Pons (tissue), 1 donor: Measurements from ENCODE around the gene TOR1AIP1.
"Not testable (repeated sequence)": the region's sequence is repeated elsewhere in the genome, so short reads cannot be mapped to it uniquely, and the experiment has no call there.

Experiments used
- DNase-seq: peaks from one replicate; pipeline ENCODE4 v3.0.0-alpha.2; 2016; ENCODE audit warnings: low spot score

The TOR1AIP1 gene

DNA sequence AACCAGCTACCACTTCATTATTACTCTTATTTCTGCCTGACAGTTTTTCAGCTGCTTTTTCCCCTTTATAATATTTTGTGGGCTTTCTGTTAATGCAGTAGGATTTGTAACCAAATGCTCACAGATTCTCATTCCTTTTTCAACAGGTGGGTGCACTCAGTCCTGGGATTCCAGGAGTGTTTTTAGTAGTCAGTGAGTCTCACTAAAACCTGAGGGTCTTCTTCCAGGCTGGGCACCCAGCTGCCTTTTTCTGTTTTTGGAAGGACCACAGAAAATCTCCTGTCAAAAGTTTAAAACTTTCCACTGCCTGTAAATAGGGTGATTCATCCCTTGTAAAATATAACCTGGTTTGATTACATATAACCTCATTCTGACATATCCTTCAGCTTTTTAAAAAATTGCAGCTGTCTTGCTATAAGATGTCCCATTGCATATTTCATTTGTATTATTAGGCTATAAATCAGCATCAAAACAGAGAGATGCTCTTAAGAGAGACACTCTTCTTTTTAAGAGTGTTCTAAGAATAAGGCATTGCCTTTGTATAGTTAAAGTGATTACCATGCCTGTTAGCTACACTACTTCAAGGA lies 55.7 kb downstream of the TOR1AIP1 start:
- DNase-seq: no peak

DNA sequence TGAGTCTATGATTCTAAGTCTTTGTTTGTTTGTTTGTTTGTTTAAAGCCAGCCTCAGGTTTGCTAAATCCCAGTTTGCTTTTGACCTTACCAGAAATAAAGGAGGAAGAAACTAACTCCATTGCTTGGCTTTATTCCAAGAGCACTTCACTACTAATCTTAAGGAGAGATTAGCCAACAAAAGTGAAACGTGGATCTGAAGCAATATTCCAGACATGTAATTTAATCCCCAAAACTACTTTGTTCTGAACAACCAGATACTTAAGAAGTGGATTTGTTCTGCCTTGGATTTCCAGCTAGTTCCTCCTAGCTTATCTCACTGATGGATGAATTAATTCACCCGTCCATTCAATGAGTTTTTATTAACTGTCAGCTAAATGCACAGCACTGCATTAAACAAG lies 56.7 kb downstream of the TOR1AIP1 start:
- DNase-seq: no peak

DNA sequence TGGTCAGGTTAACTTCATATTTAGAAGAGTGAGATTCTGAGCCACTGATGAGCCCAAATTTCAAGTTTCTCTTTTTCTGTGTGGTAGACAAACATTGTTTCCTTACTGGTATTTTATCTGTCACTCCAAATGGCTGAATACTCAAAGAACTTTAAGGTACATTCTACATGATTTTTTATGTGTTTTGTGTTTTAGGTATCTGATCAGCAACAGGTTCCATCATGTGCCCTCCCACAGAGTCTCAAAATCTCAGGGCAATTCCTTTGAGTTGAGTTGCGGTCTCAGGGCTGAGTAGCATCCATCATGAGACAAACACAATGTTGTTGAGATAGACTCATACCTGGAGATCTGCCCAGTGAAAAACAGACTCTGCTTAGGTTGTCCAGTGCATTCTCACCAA lies 57.9 kb downstream of the TOR1AIP1 start:
- no peak for DNase-seq

DNA sequence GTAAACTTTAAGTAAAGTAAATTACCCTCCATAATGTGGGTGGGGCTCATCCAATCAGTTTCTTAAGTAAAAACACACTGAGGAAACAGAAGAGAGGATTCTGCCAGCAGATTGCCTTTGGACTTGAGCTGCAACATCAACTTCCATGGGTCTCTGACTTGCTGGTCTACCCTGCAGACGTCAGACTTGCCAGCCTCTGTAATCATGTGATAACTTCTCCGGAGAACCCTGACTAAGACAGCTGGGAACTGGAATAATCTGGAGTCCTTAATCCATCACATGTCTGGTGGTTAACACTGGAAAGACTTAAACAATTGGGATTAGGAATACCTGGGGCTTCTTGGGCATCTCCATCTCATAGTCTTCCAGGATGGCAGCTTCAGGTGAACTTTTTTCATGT lies 59.4 kb downstream of the TOR1AIP1 start:
- no peak for DNase-seq

DNA sequence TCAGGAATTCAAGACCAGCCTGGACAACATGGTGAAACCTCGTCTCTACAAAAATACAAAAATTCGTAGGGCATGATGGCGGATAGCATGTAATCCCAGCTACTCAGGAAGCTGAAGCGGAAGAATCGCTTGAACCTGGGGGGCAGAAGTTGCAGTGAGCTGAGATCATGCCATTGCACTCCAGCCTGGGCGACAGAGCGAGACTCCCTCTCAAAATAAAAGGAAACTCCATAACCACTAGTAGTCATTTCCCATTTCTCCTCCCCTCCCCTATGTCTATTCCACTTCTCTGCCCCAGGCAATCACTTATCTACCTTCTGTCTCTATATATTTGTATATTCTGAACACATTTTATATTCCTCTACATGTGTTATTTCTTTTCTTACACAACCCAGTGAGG lies 68.6 kb downstream of the TOR1AIP1 start:
- no peak for DNase-seq

DNA sequence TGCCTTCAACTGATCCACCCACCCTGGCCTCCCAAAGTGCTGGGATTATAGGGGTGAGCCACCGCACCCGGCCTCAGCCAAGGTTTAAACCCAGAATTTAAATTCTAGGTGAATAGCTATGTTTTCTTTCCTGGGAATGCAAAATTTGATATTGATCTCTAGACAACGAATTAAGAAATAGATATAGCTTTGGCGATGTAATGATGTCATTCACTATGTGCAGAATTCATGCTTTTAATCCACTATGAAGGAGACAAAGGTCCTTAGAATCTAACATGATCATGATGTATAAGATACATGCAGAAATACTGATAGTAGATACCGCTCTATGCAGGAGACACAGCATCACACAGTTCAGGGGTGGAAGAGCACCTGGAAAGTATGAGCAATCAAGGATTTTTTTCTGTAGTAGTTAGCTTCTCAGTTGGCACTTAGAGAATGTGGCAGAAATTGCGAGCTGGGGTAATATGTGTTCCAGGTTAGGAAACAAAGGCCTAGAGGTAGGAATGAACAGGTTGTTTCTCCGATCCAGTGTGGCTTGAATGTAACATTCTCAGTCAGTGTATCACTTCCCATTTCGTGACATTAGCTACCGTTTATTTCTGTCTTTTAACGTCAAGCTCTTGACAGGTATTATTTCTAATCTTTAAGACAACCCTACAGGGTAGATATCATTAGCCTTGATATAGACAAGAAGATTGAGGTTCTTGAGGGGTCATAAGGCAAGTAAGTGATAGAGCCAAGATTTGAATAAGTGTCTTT lies 69.5 kb downstream of the TOR1AIP1 start:
- peak; percentile 26 for DNase-seq

DNA sequence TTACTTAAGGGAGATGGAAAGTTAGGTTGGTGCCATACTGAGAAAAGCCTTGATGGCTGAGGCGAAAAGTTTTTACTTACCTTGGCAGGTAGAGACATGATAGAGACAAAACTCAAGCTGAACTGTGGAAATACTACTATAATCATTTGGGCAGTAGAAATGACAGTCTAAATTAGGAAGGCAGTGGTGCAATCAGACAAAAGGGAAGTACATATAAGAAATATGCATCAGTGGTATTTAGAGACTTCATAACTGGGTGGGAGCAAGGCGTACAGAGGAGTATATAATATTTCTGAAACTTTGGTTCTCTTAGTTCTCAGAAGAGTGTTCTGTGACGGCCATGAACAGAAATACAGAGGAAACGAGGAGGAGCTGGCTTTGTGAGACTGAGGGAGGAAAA lies 70.1 kb downstream of the TOR1AIP1 start:
- DNase-seq: no peak

DNA sequence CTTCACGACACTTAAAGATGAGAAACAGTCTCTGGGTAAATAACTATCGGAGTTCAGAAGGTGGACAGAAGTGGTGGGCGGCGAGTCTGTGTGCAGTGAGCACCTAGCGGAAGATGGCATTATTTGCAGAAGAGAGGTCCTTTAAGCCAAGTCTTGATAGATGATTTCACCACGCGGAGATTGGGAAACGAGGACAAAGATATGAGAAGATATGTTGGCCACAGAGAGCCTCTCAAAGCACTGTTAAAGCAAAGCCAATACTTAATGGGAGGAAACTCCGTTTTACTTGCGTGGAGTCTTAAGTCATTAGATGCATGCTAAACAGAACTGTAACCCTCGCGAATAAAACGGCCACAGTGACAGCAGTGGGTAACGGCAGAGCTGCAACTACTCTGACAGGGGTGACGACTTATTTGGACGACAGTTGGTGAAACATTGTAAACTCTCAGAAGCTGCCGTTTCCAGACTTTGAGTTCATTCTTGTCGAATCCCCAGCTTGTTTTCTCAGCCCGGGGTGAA lies 71.9 kb downstream of the TOR1AIP1 start:
- DNase-seq: no peak

DNA sequence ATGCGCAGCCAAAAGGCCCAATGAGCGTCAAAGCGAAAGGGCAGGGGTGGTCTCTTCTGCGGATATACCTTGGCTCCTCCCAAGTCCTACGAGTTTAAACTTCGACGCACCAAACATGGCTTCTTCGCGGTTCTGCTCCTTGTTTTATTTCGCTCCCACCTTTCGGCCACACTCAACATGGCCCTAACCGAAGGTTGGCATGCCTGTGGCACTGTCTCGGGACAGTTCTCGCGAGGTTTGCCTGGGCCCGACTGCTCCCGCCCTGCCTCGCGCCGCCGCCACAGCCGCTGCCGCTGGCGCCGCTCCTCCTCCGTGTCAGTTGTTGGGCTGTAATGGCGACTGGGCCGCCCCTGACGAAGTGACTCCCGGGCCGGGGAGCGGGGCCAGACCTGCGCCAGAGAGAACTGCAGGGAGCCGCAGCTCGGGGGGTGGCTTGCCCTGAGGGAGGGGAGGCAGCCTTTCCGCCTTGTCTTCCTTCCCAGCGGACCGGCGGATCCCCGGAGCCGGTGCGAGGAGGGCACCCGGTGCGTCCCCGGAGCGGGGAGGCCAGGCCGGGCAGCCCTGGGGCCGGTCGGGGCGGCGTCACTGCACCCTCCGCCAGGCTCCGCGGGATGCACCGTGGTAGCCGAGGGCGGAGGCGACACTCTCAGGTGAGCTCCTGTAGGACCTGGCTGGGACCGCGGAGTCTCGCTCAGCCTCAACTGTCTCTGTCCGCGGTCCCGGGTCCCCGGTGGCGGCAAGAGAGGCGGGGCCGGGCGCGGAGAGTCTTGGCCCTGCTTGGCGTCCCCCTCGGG lies 72.6 kb downstream of the TOR1AIP1 start, which contains the start of gene CEP350:
TSS of gene CEP350 (plus strand) at position 318 of the 794 bp plus-strand sequence. CDS start 31,372 bp downstream, outside the sequence.
- peak; percentile 98 for DNase-seq

DNA sequence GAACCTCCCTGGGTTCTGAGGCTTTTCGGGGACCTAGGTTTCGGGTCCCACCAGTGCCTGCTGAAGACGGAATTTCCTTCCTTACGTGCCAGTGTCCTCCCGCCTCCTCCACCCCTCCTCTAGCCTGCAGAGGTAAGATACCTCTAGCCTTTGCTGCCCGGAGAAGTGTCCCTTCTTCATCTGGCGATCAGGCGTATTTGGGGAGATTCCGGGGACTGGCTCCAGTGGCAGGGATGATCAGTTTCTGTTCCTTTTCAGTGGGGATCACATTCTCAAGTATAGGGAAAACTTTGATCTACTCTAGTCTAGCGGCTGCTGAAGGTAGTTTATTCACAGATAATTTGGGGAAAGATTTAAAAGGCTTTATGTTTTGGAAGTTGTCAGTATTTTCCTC lies 73.2 kb downstream of the TOR1AIP1 start:
- peak; percentile 54 for DNase-seq

DNA sequence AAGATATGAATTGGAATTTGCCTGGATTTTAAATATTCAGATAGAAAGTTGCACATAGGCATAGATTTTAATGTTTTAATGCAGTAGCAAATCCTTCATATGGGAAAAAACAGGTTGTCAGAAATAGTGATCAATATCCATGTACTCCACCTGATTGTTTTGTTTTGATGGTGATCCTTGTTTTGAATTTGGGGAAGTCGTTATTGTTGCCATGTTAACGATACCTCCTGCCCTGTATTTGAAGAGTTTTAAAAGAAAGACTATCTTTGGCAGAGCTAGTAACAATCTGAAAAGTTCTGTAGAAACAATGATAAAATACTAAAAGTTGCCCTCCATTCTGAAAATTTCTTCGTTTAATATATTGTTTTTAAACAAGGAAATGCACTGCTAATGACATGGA lies 73.6 kb downstream of the TOR1AIP1 start:
- DNase-seq: no peak

DNA sequence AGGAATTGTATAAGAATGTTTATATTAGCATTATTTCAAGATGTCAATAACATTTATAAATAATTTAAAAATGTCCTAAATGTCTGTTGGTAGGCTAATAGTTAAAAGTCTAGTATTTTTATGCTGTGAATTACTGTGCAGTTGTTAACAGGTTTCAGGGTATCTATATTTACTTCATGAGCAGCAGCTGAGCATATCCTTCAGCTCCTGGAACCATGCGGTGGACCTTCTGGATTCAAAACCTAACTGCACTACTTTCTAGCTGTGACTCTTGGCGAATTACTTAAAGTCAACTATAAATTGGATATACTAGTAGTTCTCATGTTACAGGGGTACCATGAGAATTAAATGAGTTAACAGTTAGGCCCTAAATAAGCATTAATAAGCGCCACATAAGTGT lies 76.3 kb downstream of the TOR1AIP1 start:
- DNase-seq: no peak

DNA sequence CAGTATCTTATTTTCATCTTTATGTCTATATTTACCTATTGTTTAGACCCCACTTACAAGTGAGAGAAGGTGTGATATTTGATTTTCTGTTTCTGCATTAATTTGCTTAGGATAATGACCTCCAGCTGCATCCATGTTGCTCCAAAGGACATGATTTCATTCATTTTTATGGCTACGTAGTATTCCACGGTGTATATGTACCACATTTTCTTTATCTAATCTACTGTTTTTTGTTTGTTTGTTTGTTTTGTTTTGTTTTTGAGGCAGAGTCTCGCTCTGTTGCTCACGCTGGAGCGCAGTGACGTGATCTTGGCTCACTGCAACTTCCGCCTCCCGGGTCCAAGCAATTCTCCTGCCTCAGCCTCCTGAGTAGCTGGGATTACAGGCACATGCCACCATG lies 80.1 kb downstream of the TOR1AIP1 start:
- DNase-seq: not testable (repeated sequence)

DNA sequence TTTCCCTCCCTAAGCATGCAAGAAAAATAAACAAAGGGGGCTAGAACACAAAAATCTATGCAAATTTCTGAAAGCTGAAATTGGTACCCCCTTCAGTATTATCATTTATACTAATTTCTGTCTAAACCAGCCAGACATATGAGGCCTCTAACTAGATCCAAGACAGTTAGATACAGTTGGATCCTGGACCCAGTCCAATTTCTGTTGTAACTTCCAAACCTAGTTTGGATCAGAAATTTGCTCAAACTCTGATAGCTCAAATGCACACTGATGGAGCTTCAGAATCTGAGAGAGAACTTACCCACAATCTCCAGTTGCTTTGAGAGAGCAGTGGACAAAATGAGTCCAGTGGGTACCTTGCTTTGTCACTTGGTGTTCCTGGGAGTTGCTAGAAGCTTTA lies 84.5 kb downstream of the TOR1AIP1 start:
- no peak for DNase-seq

DNA sequence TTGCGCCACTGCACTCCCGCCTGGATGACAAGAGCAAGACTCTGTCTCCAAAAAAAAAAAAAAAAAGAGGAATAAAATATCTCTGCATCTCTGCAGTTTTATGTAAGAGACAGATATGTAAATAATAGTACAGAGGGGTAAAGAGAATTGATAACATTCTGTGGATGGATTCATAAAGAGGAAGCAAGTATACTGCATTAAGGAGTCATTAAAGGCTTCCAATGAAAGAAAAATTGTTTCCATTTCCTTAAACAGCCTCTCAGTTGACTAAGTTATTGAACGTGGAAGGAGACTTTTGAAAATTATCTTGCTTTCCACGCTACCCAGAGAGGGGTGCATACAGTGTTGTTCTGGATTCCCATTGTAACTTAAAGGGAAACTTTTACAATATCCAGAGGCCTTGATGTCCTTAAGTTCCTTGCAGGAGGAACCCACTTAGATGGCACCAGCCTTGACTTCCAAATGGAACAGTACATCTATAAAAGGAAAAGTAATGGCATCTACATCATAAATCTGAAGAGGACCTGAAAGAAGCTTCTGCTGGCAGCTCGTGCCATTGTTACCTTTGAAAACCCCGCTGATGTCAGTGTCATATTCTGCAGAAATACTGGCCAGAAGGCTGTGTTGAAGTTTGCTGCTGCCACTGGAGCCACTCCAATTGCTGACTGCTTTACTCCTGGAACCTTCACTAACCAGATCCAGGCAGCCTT lies 86.4 kb downstream of the TOR1AIP1 start:
- no peak for DNase-seq

DNA sequence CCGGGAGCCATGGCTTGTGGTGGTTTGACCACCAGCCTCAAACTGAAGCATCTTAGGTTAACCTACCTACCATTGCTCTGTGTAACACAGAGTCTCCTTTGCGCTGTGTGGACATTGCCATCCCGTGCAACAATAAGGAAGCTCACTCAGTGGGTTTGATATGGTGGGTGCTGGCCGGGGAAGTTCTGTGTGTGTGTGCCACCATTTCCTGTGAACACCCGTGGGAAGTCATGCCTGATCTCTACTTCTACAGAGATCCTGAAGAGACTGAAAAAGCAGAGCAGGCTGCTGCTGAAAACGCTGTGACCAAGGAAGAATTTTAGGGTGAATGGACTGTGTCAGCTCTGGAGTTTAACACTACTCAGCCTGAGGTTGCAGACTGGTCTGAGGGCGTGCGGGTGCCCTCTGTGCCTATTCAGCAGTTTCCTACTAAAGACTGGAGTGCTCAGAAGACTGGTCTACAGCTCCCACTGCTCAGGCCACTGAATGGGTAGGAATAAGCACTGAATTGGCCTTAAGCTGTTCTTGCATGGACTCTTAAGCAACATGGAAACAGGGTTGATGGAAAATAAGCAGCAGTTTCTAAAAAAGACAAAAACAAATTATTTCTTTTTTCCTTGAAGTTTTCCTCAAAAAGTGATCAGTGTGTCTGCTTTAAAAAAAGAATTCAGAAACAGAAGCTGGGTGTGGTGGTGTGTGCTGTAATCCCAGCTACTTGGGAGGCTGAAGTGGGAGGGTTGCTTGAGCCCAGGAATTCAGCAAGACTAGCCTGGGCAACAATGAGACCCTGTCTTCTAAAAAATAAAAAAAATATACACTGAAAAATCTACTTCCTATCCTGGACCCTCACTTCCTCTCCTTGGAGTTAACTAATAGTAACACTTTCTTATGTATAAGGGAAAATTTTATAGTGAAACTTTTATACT lies 87.2 kb downstream of the TOR1AIP1 start:
- no peak for DNase-seq
